Measurements from ENCODE around the gene SLC39A11. TPM values are rescaled to one million over a fixed set of nuclear protein-coding genes. Genes with fewer than 3 reads are reported as not detected.

SLC39A11 gene
- total RNA-seq, 1 donor from 2014 or later = 21.5 TPM

DNA sequence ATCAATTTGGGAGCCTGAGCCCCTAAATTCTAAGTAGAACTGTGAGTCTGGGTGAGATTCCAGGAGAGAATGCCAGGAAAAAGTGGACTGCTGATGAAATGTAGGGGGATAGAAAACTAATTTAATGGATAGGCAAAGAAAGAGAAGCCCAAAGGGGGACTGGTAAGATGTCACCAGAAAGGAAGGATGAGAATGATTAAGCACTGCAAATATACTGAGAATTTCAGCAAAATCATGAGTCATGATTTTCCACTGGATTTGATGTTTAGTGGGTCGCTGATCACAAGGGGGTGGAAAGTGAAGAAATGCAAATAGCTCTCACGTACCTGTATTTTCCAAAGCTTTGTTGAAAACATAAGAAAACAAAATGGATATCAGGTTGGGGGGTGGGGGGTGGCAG lies 201.8 kb downstream of the SLC39A11 start:
- H3K4me3 Mint-ChIP-seq (ENCODE audit: unreplicated experiment) = no peak overlapping the region
- no peaks in the 10 kb centered on the region for H3K4me1 ChIP-seq (ENCODE audit: insufficient read depth, low read length)
- peak overlapping the region; percentile 4 for H3K27ac ChIP-seq (ENCODE audit: low read depth, low read length)
- no peak for TF ChIP-seq EZH2 (IDR thresholded peaks at IDR 0.05; ENCODE audit: insufficient read depth, low read length)
- H3K4me1 Mint-ChIP-seq (ENCODE audit: low read depth, unreplicated experiment) = peaks cover 12% of the 10 kb centered on the region
- no peaks in the 10 kb centered on the region for H4K20me1 ChIP-seq (ENCODE audit: insufficient read depth, low read length)
- no peaks in the 10 kb centered on the region for H3K36me3 ChIP-seq (ENCODE audit: insufficient read depth, low read length)
- DNase-seq (ENCODE audit: low read depth) (peak; percentile 34), FAIRE-seq (no peak)
- peak overlapping the region; percentile 56 for H3K4me2 ChIP-seq (ENCODE audit: low read length)
- H3K9me3 Mint-ChIP-seq (ENCODE audit: unreplicated experiment) = peaks cover 4% of the 10 kb centered on the region
- peaks cover 6% of the 10 kb centered on the region for H3K36me3 Mint-ChIP-seq (ENCODE audit: low read depth, unreplicated experiment)
- H3K27ac Mint-ChIP-seq (ENCODE audit: unreplicated experiment) = peak overlapping the region; percentile 48
- no peaks in the 10 kb centered on the region for H3K79me2 ChIP-seq (ENCODE audit: insufficient read depth, low read length)
- H2AFZ ChIP-seq (ENCODE audit: low read depth, low read length) = no peak overlapping the region
- H3K27me3 ChIP-seq (ENCODE audit: insufficient read depth, low read length) = no peaks in the 10 kb centered on the region
- H3K9ac ChIP-seq (ENCODE audit: low read length) = no peak overlapping the region
- H3K27me3 Mint-ChIP-seq (ENCODE audit: low read depth, unreplicated experiment) = no peaks in the 10 kb centered on the region
- H3K4me3 ChIP-seq (ENCODE audit: insufficient read depth, low read depth, low read length) = no peak overlapping the region
- no peaks in the 10 kb centered on the region for H3K9me3 ChIP-seq (ENCODE audit: insufficient read depth, low read depth, low read length)

GRCh38 chr17:72887917-72888316 lies 204.6 kb downstream of the SLC39A11 start:
- Histone ChIP-seq H3K9ac (ENCODE audit: low read length) (no peak overlapping the region), H3K36me3 (ENCODE audit: insufficient read depth, low read length) (no peaks in the 10 kb centered on the region), H2AFZ (ENCODE audit: low read depth, low read length) (no peak overlapping the region), H3K4me2 (ENCODE audit: low read length) (no peak overlapping the region), H3K27me3 (ENCODE audit: insufficient read depth, low read length) (no peaks in the 10 kb centered on the region), H3K4me1 (ENCODE audit: insufficient read depth, low read length) (no peaks in the 10 kb centered on the region), H3K27ac (ENCODE audit: low read depth, low read length) (no peak overlapping the region), H4K20me1 (ENCODE audit: insufficient read depth, low read length) (no peaks in the 10 kb centered on the region), H3K79me2 (ENCODE audit: insufficient read depth, low read length) (no peaks in the 10 kb centered on the region), H3K9me3 (ENCODE audit: insufficient read depth, low read depth, low read length) (no peaks in the 10 kb centered on the region), H3K4me3 (ENCODE audit: insufficient read depth, low read depth, low read length) (no peak overlapping the region)
- Mint-ChIP-seq H3K36me3 (ENCODE audit: low read depth, unreplicated experiment) (peaks cover 2% of the 10 kb centered on the region), H3K9me3 (ENCODE audit: unreplicated experiment) (peaks cover 7% of the 10 kb centered on the region), H3K27me3 (ENCODE audit: low read depth, unreplicated experiment) (no peaks in the 10 kb centered on the region), H3K4me3 (ENCODE audit: unreplicated experiment) (no peak overlapping the region), H3K27ac (ENCODE audit: unreplicated experiment) (no peak overlapping the region), H3K4me1 (ENCODE audit: low read depth, unreplicated experiment) (peaks cover 12% of the 10 kb centered on the region)
- TF ChIP-seq, protein P1, sequence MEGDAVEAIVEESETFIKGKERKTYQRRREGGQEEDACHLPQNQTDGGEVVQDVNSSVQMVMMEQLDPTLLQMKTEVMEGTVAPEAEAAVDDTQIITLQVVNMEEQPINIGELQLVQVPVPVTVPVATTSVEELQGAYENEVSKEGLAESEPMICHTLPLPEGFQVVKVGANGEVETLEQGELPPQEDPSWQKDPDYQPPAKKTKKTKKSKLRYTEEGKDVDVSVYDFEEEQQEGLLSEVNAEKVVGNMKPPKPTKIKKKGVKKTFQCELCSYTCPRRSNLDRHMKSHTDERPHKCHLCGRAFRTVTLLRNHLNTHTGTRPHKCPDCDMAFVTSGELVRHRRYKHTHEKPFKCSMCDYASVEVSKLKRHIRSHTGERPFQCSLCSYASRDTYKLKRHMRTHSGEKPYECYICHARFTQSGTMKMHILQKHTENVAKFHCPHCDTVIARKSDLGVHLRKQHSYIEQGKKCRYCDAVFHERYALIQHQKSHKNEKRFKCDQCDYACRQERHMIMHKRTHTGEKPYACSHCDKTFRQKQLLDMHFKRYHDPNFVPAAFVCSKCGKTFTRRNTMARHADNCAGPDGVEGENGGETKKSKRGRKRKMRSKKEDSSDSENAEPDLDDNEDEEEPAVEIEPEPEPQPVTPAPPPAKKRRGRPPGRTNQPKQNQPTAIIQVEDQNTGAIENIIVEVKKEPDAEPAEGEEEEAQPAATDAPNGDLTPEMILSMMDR (IDR thresholded peaks at IDR 0.05; ENCODE audit: insufficient read depth, low read depth, low read length) = no peak
- TF ChIP-seq EZH2 (IDR thresholded peaks at IDR 0.05; ENCODE audit: insufficient read depth, low read length) = no peak
- no peak for DNase-seq (ENCODE audit: low read depth)
- FAIRE-seq = no peak

DNA sequence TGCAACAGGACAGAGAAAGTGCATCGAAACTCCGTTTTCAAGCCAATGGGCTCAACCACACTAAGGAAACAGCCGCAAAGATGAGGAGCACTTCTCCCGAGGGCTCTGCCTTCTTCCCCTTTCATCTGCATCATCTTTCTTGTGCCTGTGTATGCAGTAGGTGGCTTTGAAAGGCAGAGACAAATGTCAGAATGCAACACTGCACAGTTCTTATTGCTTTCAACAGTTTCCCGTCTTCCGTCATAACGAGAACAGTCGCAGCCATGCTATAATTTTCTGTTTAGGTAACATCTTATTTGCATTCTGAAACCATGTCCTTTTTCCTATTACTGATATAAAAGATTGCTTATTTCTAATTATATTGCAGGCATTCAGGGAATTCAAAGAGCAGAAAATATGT lies 205.2 kb downstream of the SLC39A11 start:
- H3K79me2 ChIP-seq (ENCODE audit: insufficient read depth, low read length) = no peaks in the 10 kb centered on the region
- no peaks in the 10 kb centered on the region for H3K9me3 ChIP-seq (ENCODE audit: insufficient read depth, low read depth, low read length)
- no peaks in the 10 kb centered on the region for H3K27me3 ChIP-seq (ENCODE audit: insufficient read depth, low read length)
- H4K20me1 ChIP-seq (ENCODE audit: insufficient read depth, low read length) = no peaks in the 10 kb centered on the region
- no peak overlapping the region for H2AFZ ChIP-seq (ENCODE audit: low read depth, low read length)
- H3K36me3 ChIP-seq (ENCODE audit: insufficient read depth, low read length) = no peaks in the 10 kb centered on the region
- no peak overlapping the region for H3K4me2 ChIP-seq (ENCODE audit: low read length)
- H3K27me3 Mint-ChIP-seq (ENCODE audit: low read depth, unreplicated experiment) = no peaks in the 10 kb centered on the region
- no peaks in the 10 kb centered on the region for H3K4me1 ChIP-seq (ENCODE audit: insufficient read depth, low read length)
- H3K27ac ChIP-seq (ENCODE audit: low read depth, low read length) = no peak overlapping the region
- DNase-seq (ENCODE audit: low read depth) = no peak
- no peak for FAIRE-seq
- TF ChIP-seq EZH2 (IDR thresholded peaks at IDR 0.05; ENCODE audit: insufficient read depth, low read length) = no peak
- TF ChIP-seq, protein P1 (IDR thresholded peaks at IDR 0.05; ENCODE audit: insufficient read depth, low read depth, low read length) = no peak
- peaks cover 7% of the 10 kb centered on the region for H3K9me3 Mint-ChIP-seq (ENCODE audit: unreplicated experiment)
- no peak overlapping the region for H3K4me3 Mint-ChIP-seq (ENCODE audit: unreplicated experiment)
- no peak overlapping the region for H3K27ac Mint-ChIP-seq (ENCODE audit: unreplicated experiment)
- H3K4me1 Mint-ChIP-seq (ENCODE audit: low read depth, unreplicated experiment) = peaks cover 12% of the 10 kb centered on the region
- H3K4me3 ChIP-seq (ENCODE audit: insufficient read depth, low read depth, low read length) = no peak overlapping the region
- no peak overlapping the region for H3K9ac ChIP-seq (ENCODE audit: low read length)
- peaks cover 4% of the 10 kb centered on the region for H3K36me3 Mint-ChIP-seq (ENCODE audit: low read depth, unreplicated experiment)

All from astrocyte (in vitro differentiated cells and primary cell).